ENCODE measurements around the gene PLPP7. TPM values are rescaled to one million over a fixed set of nuclear protein-coding genes. Genes with fewer than 3 reads are reported as not detected.

PLPP7 gene
- total and polyA plus RNA-seq, 4 donors = 0.18 to 0.59 (median 0.51) TPM; not detected in 1

DNA sequence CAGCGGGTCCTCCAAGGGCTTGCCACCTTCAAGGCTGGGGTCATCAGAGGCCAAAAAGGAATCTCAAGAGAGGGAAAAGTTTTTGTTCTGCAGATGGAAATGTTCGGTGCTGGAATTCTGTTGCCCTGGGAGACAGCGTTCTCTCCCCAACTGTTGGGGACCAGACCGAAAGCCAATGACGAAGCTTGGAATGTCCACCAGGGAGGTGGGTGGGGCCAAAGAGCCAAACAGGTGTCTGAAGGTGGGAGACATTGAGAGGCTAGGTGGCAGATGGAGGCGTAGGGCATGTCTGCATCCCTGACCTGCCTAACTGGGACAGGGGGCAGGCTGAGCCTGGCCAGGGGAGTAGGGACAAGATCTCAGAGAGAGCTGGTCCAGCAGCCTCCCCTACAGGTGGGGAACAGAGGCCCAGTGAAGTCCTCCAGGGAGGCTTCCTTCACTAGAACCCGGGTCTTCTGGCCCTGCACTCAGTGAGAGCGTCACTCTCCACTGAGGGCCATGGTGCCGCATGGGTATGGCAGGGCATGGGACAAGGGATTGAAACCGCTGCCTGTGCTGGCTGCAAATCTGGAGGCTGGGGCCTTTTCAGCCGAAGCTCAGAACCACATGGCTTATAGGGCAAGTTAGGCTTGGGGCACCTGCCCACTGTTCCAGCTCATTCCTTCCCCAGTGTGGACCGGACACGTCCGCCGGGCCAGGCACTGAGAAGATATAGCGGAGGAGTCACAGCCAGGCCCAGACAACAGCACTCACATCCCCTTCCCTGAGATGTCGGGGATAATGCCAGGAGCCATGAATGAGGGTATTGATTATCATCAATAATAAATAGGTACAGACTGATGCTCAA, 8.2 kb upstream of the PLPP7 start:
- H3K36me3 ChIP-seq (ENCODE audit: control insufficient read depth in 4 of 4, insufficient read depth in 3 of 4, low read depth in 1 of 4, low read length in 3 of 4) = no peaks in the 10 kb centered on the region
- 75% methylated on average over 17 of the region's 17 CpGs for whole genome bisulfite sequencing
- H3K4me1 ChIP-seq (ENCODE audit: control insufficient read depth in 4 of 4, insufficient read depth in 4 of 4, low read length in 3 of 4) = peaks cover 2 to 9% (median 4%) of the 10 kb centered on the region in 4 donors
- DNase-seq (ENCODE audit: low spot score) = no peak
- no peaks in the 10 kb centered on the region for H3K9me3 ChIP-seq (ENCODE audit: control insufficient read depth in 4 of 4, low read length in 3 of 4)
- H3K4me3 ChIP-seq (ENCODE audit: low read depth in 1 of 3, low read length in 3 of 3) = no peak overlapping the region
- peaks cover 0 to 6% (median 1%) of the 10 kb centered on the region in 4 donors for H3K27me3 ChIP-seq (ENCODE audit: control insufficient read depth in 4 of 4, insufficient read depth in 4 of 4, low read length in 3 of 4)
- H3K27ac ChIP-seq (ENCODE audit: low read depth in 1 of 2, low read length in 2 of 2) = no peak overlapping the region
- TF ChIP-seq FOXA1 (IDR thresholded peaks at IDR 0.05) = no peak
- TF ChIP-seq HNF4A (conservative IDR thresholded peaks at IDR 0.05) = no peak
- no peak for TF ChIP-seq HNF4G (IDR thresholded peaks at IDR 0.05)
- no peak for TF ChIP-seq EGR1 (IDR thresholded peaks at IDR 0.05; ENCODE audit: low read depth in 2 of 2)
- TF ChIP-seq, protein P1, sequence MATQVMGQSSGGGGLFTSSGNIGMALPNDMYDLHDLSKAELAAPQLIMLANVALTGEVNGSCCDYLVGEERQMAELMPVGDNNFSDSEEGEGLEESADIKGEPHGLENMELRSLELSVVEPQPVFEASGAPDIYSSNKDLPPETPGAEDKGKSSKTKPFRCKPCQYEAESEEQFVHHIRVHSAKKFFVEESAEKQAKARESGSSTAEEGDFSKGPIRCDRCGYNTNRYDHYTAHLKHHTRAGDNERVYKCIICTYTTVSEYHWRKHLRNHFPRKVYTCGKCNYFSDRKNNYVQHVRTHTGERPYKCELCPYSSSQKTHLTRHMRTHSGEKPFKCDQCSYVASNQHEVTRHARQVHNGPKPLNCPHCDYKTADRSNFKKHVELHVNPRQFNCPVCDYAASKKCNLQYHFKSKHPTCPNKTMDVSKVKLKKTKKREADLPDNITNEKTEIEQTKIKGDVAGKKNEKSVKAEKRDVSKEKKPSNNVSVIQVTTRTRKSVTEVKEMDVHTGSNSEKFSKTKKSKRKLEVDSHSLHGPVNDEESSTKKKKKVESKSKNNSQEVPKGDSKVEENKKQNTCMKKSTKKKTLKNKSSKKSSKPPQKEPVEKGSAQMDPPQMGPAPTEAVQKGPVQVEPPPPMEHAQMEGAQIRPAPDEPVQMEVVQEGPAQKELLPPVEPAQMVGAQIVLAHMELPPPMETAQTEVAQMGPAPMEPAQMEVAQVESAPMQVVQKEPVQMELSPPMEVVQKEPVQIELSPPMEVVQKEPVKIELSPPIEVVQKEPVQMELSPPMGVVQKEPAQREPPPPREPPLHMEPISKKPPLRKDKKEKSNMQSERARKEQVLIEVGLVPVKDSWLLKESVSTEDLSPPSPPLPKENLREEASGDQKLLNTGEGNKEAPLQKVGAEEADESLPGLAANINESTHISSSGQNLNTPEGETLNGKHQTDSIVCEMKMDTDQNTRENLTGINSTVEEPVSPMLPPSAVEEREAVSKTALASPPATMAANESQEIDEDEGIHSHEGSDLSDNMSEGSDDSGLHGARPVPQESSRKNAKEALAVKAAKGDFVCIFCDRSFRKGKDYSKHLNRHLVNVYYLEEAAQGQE (IDR thresholded peaks at IDR 0.05) = no peak
- TF ChIP-seq FOXA2 (IDR thresholded peaks at IDR 0.05) = no peak
- TF ChIP-seq, protein P2, sequence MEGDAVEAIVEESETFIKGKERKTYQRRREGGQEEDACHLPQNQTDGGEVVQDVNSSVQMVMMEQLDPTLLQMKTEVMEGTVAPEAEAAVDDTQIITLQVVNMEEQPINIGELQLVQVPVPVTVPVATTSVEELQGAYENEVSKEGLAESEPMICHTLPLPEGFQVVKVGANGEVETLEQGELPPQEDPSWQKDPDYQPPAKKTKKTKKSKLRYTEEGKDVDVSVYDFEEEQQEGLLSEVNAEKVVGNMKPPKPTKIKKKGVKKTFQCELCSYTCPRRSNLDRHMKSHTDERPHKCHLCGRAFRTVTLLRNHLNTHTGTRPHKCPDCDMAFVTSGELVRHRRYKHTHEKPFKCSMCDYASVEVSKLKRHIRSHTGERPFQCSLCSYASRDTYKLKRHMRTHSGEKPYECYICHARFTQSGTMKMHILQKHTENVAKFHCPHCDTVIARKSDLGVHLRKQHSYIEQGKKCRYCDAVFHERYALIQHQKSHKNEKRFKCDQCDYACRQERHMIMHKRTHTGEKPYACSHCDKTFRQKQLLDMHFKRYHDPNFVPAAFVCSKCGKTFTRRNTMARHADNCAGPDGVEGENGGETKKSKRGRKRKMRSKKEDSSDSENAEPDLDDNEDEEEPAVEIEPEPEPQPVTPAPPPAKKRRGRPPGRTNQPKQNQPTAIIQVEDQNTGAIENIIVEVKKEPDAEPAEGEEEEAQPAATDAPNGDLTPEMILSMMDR (IDR thresholded peaks at IDR 0.05; ENCODE audit: low read depth, low read length, missing input control) = no peak
- no peak overlapping the region for H3K9ac ChIP-seq (ENCODE audit: low read depth in 1 of 2, low read length in 2 of 2)

DNA sequence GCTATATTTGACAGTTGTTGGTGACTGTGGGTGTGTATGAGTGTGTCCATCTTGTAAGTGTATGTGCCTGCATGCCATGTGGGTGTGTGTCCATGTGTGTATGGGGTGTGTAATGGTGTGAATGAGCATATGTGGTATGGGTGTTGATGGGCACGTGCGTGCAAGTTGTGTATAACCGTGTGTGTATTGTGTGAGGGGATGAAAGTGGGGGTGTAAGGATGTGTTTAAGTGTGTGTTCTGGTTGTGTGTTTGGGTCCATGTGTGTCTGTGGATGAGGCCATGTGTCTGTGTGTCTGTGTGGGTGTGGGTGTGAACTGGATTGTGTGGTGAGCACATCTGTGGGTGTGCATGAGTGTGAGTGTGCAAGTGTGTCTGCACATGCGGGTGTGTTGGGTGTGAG, 7.3 kb upstream of the PLPP7 start:
- peaks cover 0 to 6% (median 1%) of the 10 kb centered on the region in 4 donors for H3K27me3 ChIP-seq (ENCODE audit: control insufficient read depth in 4 of 4, insufficient read depth in 4 of 4, low read length in 3 of 4)
- no peak overlapping the region for H3K9ac ChIP-seq (ENCODE audit: low read depth in 1 of 2, low read length in 2 of 2)
- H3K27ac ChIP-seq (ENCODE audit: low read depth in 1 of 2, low read length in 2 of 2) = no peak overlapping the region
- H3K4me3 ChIP-seq (ENCODE audit: low read depth in 1 of 3, low read length in 3 of 3) = no peak overlapping the region
- H3K9me3 ChIP-seq (ENCODE audit: control insufficient read depth in 4 of 4, low read length in 3 of 4) = no peaks in the 10 kb centered on the region
- DNase-seq (ENCODE audit: low spot score) = no peak
- WGBS = 80% methylated on average over 4 of the region's 4 CpGs
- H3K36me3 ChIP-seq (ENCODE audit: control insufficient read depth in 4 of 4, insufficient read depth in 3 of 4, low read depth in 1 of 4, low read length in 3 of 4) = no peaks in the 10 kb centered on the region
- TF ChIP-seq, protein P3, sequence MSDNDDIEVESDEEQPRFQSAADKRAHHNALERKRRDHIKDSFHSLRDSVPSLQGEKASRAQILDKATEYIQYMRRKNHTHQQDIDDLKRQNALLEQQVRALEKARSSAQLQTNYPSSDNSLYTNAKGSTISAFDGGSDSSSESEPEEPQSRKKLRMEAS (IDR thresholded peaks at IDR 0.05) = no peak
- no peak for TF ChIP-seq HNF4A (conservative IDR thresholded peaks at IDR 0.05)
- TF ChIP-seq, protein P4, sequence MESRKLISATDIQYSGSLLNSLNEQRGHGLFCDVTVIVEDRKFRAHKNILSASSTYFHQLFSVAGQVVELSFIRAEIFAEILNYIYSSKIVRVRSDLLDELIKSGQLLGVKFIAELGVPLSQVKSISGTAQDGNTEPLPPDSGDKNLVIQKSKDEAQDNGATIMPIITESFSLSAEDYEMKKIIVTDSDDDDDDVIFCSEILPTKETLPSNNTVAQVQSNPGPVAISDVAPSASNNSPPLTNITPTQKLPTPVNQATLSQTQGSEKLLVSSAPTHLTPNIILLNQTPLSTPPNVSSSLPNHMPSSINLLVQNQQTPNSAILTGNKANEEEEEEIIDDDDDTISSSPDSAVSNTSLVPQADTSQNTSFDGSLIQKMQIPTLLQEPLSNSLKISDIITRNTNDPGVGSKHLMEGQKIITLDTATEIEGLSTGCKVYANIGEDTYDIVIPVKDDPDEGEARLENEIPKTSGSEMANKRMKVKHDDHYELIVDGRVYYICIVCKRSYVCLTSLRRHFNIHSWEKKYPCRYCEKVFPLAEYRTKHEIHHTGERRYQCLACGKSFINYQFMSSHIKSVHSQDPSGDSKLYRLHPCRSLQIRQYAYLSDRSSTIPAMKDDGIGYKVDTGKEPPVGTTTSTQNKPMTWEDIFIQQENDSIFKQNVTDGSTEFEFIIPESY (IDR thresholded peaks at IDR 0.05) = no peak
- TF ChIP-seq YY1 (IDR thresholded peaks at IDR 0.05) = no peak
- TF ChIP-seq, protein P5, sequence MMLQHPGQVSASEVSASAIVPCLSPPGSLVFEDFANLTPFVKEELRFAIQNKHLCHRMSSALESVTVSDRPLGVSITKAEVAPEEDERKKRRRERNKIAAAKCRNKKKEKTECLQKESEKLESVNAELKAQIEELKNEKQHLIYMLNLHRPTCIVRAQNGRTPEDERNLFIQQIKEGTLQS (IDR thresholded peaks at IDR 0.05) = no peak
- TF ChIP-seq SP1 (IDR thresholded peaks at IDR 0.05) = no peak
- TF ChIP-seq, protein P1 (IDR thresholded peaks at IDR 0.05) = no peak
- TF ChIP-seq NR2F2 (IDR thresholded peaks at IDR 0.05) = no peak
- TF ChIP-seq GABPA (IDR thresholded peaks at IDR 0.05 in 1 of 2, conservative IDR thresholded peaks at IDR 0.05 in 1 of 2) = no peak
- TF ChIP-seq JUND (IDR thresholded peaks at IDR 0.05) = no peak
- no peak for TF ChIP-seq TAF1 (conservative IDR thresholded peaks at IDR 0.05)
- TF ChIP-seq EGR1 (IDR thresholded peaks at IDR 0.05; ENCODE audit: low read depth in 2 of 2) = no peak
- no peak for TF ChIP-seq FOXA2 (IDR thresholded peaks at IDR 0.05)
- TF ChIP-seq, protein P2 (IDR thresholded peaks at IDR 0.05; ENCODE audit: low read depth, low read length, missing input control) = no peak
- peaks cover 2 to 7% (median 3%) of the 10 kb centered on the region in 4 donors for H3K4me1 ChIP-seq (ENCODE audit: control insufficient read depth in 4 of 4, insufficient read depth in 4 of 4, low read length in 3 of 4)

Measured in liver (tissue), 9 donors.